ENCODE measurements around the gene MYLK3.
"Not testable (repeated sequence)": the region's sequence is repeated elsewhere in the genome, so short reads cannot be mapped to it uniquely, and the experiment has no call there.

Gene MYLK3

GRCh38 chr16:46747777-46748651 is at the start of gene MYLK3:
MYLK3 (minus strand) TSS chr16:46748344; CDS start chr16:46748193, 151 bp downstream.
- no peak for DNase-seq

DNA sequence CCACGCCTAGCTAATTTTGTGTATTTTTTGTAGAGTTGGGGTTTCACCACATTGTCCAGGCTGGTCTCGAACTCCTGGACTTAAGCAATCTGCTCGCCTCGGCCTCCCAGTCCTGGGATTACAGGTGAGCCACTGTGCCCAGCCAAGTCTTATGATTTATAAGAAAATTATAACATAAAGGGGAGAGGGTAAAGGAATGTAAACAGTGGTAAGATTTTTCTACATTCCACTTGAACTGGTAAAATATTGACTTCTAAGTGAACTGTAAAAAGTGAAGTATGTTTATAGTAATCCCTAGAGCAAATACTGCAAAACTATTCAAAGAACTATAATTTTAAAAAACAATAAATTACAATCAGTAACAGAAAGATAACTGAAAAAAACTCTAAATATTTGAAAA is 49.4 kb upstream of the MYLK3 start:
- DNase-seq: no peak

DNA sequence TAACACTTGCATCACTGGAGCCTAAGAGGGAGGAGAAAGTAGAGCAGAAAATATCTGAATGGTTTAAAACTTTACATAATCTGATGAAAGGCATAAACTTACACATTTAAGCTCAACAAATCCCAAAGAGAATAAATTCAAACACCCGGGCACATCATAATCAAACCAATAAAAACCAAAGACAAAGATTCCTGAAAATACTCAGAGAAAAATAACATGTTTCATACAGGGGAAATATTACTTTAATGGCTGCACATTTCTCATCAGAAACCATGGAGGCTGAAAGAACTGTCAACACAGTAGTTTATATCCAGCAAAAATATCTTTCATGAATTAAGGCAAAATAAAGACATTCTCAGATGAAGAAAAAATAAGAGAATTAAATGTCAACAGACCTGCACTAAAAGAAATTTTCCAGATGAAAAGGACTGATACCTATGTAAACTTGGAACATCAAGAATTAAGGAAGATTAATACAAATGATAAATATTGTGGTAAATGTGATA is 48.7 kb upstream of the MYLK3 start:
- DNase-seq: no peak

DNA sequence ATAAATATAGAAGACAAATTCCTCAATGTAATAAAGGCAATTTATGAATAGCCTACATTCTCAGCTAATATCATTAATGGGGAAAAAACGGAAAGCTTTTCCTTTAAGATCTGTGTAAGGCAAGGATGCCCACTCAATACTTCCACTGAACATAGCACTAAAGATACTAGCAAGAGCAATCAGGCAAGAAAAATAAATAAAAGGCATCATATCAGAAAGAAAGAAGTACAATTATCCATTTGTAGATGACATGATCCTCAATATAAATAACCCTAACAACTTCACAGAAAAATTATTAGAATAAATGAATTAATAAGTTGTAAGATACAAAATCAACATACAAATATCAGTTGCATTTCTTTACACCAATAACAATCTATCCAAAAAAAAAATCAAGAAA is 45.7 kb upstream of the MYLK3 start:
- DNase-seq: no peak

- DNase-seq: no peak
Measured at GRCh38 chr16:46790599-46791270, 42.6 kb upstream of the MYLK3 start.

- peak; percentile 73 to 75 for DNase-seq
Measured at GRCh38 chr16:46789499-46790414, 41.6 kb upstream of the MYLK3 start.

DNA sequence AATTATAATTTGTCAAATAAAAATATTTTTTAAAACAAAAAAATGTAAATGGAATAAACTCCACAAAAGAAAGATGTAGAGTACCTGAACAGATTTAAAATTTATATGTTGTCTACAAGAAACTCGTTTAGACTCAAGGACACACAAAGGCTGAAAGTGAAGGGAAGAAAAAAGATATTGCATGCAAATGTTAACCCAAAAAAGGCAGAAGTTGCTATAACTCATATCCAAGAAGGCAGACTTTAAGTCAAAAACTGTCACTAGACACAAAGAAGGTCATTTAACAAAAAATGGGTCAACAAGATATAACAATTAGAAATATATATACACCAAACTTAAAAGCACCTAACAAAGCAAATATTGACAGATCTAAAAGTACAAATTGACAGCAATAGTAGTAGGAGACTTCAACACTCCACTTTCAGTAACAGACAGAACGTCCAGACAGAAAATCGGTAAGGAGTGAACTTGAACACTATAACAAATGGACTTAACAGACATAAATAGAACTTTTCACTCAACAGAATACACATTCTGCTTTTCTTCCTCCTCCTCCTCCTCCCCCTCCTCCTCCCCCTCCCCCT is 40.8 kb upstream of the MYLK3 start:
- no peak for DNase-seq

- no peak for DNase-seq
Measured at GRCh38 chr16:46787909-46788308, 39.8 kb upstream of the MYLK3 start.

- no peak for DNase-seq
Measured at GRCh38 chr16:46785076-46785845, 37.1 kb upstream of the MYLK3 start.

GRCh38 chr16:46784569-46784968 is 36.4 kb upstream of the MYLK3 start:
- DNase-seq: not testable (repeated sequence)

DNA sequence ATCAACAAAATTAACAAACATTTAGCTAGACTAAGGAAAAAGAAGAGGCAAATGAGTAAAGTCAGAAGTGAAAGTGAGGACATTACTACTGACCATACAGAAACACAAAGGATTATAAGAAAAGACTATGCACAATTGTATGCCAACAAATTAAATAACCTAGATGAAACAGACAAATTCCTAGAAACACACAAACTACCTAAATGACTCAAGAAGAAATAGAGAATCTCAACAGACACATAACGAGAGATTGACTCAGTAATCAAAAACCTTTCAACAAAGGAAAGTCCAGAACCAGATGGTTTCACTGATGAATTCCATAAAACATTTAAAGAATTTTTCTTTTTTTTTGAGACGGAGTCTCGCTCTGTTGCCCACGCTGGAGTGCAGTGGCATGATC is 35.7 kb upstream of the MYLK3 start:
- no peak for DNase-seq

DNA sequence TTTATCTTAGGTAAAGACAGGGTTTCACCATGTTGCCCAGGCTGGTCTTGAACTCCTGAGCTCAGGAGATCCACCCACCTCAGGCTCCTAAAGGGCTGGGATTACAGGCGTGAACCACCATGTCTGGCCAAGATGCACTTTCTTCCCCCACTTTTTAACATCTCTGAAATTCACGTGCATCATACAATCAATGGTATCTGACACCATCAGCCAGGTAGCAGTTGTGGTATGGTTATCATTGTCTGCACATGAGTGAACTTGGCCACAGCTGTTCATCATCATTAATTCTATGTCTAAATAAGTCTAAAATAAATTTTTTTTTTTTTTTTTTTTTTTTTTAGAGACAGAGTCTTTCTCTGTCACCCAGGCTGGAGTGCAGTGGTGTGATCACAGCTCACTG is 34.2 kb upstream of the MYLK3 start:
- no peak for DNase-seq

DNA sequence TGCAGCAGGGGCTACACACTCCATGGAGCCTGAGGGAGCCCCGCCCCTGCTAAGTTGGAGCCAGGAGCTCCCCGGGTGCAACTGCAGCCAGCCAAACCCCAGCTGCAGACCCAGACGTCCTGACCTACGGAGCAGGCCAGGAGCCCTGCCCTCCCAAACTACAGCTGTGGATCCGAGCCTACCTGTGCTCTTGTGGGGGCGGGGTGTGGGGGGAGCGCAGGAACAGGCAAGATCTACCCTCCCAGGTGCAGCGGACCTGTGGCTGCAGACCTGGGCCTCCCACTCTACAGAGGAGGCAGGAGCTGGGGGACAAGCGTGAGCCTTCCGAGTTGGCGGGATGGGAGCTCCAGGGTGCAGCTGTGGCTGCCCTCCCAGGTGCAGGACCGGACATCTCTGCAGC is 29.7 kb upstream of the MYLK3 start:
- no peak for DNase-seq

- no peak for DNase-seq
Measured at GRCh38 chr16:46775214-46775613, 27.1 kb upstream of the MYLK3 start.

GRCh38 chr16:46774743-46775177 is 26.6 kb upstream of the MYLK3 start:
- no peak for DNase-seq

- DNase-seq: no peak
Measured at GRCh38 chr16:46772463-46772862, 24.3 kb upstream of the MYLK3 start.

DNA sequence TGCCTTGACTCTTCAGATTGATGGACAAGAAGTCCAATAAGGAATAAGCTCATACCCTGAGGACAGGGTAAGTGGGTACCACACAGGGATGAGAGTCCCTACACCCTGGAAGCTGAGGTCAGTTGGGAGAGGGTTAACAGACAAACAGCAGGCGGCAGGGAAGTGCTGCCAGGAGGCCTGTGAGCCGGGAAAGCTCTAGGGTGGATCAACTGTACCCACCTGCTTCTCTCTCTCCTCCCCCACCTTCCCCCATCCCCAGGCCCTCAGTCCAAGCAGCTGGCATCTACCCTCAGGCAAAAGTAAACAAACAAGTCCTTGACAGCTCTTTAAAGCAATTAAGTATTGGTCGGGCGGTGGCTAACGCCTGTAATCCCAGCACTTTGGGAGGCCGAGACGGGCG is 20.7 kb upstream of the MYLK3 start:
- DNase-seq: no peak

DNA sequence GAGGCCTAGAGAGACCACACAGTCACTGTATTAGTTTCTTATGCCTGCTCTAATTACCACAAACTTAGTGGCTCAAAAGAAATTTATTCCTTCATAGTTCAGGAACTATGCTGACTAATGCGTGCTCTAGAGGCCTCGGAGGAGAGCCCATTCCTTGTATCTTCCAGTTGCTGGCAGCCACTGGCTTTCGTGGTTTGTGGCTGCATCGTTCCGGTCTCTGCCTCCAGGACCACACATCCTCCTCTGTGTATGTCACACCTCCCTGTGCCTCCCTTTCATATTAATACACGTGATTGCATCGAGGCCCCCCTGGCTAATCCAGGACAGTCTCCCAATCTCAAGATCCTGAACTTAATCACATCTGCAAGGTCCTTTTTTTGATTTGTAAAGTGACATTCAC is 16.9 kb upstream of the MYLK3 start:
- no peak for DNase-seq

- DNase-seq: no peak
Measured at GRCh38 chr16:46763147-46763546, 15.0 kb upstream of the MYLK3 start.

GRCh38 chr16:46762583-46762982 is 14.4 kb upstream of the MYLK3 start:
- no peak for DNase-seq

DNA sequence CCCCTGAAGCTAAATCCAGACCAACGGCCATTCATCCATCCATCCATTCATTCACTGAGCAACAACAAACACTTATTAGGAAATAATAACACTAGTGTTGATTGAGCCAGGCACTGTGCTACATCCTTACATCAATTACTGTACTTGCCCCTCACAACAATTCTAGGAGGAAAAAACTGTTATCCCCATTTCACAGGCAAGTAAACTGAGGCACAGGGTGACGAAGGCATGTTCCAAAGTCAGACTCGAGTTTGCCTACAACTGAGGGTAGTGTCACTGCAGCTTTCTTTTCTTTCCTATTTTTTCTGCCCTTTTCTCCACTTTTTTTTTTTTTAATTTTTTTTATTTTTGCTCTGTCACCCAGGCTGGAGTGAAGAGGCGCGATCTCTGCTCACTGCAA is 11.2 kb upstream of the MYLK3 start:
- DNase-seq: no peak

Data from activated CD4-positive, alpha-beta T cell treated with anti-CD3 and anti-CD28 coated beads, Interleukin-2, amount 50 U/mL, for 48 hours (primary cell).